Astrocyte (in vitro differentiated cells and primary cell): ENCODE data around the gene KCNH2. TPM values are rescaled to one million over a fixed set of nuclear protein-coding genes. Genes with fewer than 3 reads are reported as not detected.
A peak's percentile ranks its signal among the peaks of the same experiment; 100 is the strongest.

Experiments
- DNase-seq: peaks from one replicate; pipeline ENCODE4 v3.0.0-alpha.2; 2010; ENCODE audit warnings: low read depth
- FAIRE-seq: peaks from 2 replicates; lab custom pipeline; 2011; peaks lifted over from hg19 to GRCh38; lab: Jason Lieb, UNC
- H2AFZ ChIP-seq: 2 replicates; pipeline ENCODE4 v1.6.0; 2012; ENCODE audit warnings: low read depth, low read length, inconsistent platforms
- H3K27ac ChIP-seq: 2 replicates; pipeline ENCODE4 v1.5.1; 2011; ENCODE audit warnings: low read depth, low read length, inconsistent platforms
- H3K27me3 ChIP-seq: 2 replicates; pipeline ENCODE4 v1.6.0; 2011; ENCODE audit warnings: low read length, inconsistent platforms; ENCODE audit not compliant: insufficient read depth
- H3K36me3 ChIP-seq: 2 replicates; pipeline ENCODE4 v1.5.1; 2011; ENCODE audit warnings: low read length, inconsistent platforms; ENCODE audit not compliant: insufficient read depth
- H3K4me1 ChIP-seq: 2 replicates; pipeline ENCODE4 v1.5.1; 2011; ENCODE audit warnings: low read length, inconsistent platforms; ENCODE audit not compliant: insufficient read depth
- H3K4me2 ChIP-seq: 2 replicates; pipeline ENCODE4 v1.6.0; 2012; ENCODE audit warnings: low read length, inconsistent platforms
- H3K4me3 ChIP-seq: 2 replicates; pipeline ENCODE4 v1.5.1; 2011; ENCODE audit warnings: low read depth, mild to moderate bottlenecking, low read length, inconsistent platforms; ENCODE audit not compliant: insufficient read depth
- H3K79me2 ChIP-seq: 2 replicates; pipeline ENCODE4 v1.6.0; 2012; ENCODE audit warnings: mild to moderate bottlenecking, low read length, inconsistent platforms; ENCODE audit not compliant: insufficient read depth
- H3K9ac ChIP-seq: 2 replicates; pipeline ENCODE4 v1.6.0; 2012; ENCODE audit warnings: mild to moderate bottlenecking, low read length, inconsistent platforms
- H3K9me3 ChIP-seq: 2 replicates; pipeline ENCODE4 v1.5.1; 2012; ENCODE audit warnings: low read depth, mild to moderate bottlenecking, low read length, inconsistent platforms; ENCODE audit not compliant: insufficient read depth
- H4K20me1 ChIP-seq: 2 replicates; pipeline ENCODE4 v1.6.0; 2012; ENCODE audit warnings: low read length, inconsistent platforms; ENCODE audit not compliant: insufficient read depth
- H3K27ac Mint-ChIP-seq: one replicate; pipeline ENCODE4 v1.8.0; 2021; ENCODE audit warnings: mild to moderate bottlenecking, mixed read lengths; ENCODE audit not compliant: unreplicated experiment
- H3K27me3 Mint-ChIP-seq: one replicate; pipeline ENCODE4 v1.8.0; 2021; ENCODE audit warnings: low read depth, mixed read lengths; ENCODE audit not compliant: unreplicated experiment
- H3K36me3 Mint-ChIP-seq: one replicate; pipeline ENCODE4 v1.8.0; 2021; ENCODE audit warnings: low read depth, mixed read lengths; ENCODE audit not compliant: unreplicated experiment
- H3K4me1 Mint-ChIP-seq: one replicate; pipeline ENCODE4 v1.8.0; 2021; ENCODE audit warnings: low read depth, mixed read lengths; ENCODE audit not compliant: unreplicated experiment
- H3K4me3 Mint-ChIP-seq: one replicate; pipeline ENCODE4 v1.8.0; 2021; ENCODE audit warnings: mild to moderate bottlenecking, moderate library complexity, mixed read lengths; ENCODE audit not compliant: unreplicated experiment
- H3K9me3 Mint-ChIP-seq: one replicate; pipeline ENCODE4 v1.8.0; 2021; ENCODE audit warnings: mild to moderate bottlenecking, mixed read lengths; ENCODE audit not compliant: unreplicated experiment
- EZH2 ChIP-seq: IDR thresholded peaks from 2 replicates; pipeline ENCODE4 v1.6.1; 2012; ENCODE audit warnings: mild to moderate bottlenecking, low read length, inconsistent platforms; ENCODE audit not compliant: insufficient read depth
- total RNA-seq: library from RNA; stranded (reverse); gene quantifications from 2 replicates; pipeline ENCODE4 v1.2.1, GENCODE V29; 2021
- TF ChIP-seq, protein P1 (sequence below): IDR thresholded peaks from 2 replicates; pipeline ENCODE4 v1.5.1; 2011; ENCODE audit warnings: low read depth, mild to moderate bottlenecking, inconsistent platforms, low read length, moderate library complexity; ENCODE audit not compliant: insufficient read depth

KCNH2 gene
- total RNA-seq, 1 donor from 2014 or later: 4.6 TPM

GRCh38 chr7:150981644-150982043, 3.5 kb upstream of the KCNH2 start:
- Histone ChIP-seq H3K27ac (no peak overlapping the region), H3K36me3 (no peaks in the 10 kb centered on the region), H3K9ac (no peak overlapping the region), H3K4me1 (peaks cover 5% of the 10 kb centered on the region), H3K27me3 (peaks cover 53% of the 10 kb centered on the region), H2AFZ (no peak overlapping the region), H3K4me2 (no peak overlapping the region), H3K4me3 (no peak overlapping the region), H3K79me2 (no peaks in the 10 kb centered on the region), H4K20me1 (peaks cover 5% of the 10 kb centered on the region), H3K9me3 (no peaks in the 10 kb centered on the region)
- FAIRE-seq (no peak), DNase-seq (no peak)
- TF ChIP-seq, protein P1, sequence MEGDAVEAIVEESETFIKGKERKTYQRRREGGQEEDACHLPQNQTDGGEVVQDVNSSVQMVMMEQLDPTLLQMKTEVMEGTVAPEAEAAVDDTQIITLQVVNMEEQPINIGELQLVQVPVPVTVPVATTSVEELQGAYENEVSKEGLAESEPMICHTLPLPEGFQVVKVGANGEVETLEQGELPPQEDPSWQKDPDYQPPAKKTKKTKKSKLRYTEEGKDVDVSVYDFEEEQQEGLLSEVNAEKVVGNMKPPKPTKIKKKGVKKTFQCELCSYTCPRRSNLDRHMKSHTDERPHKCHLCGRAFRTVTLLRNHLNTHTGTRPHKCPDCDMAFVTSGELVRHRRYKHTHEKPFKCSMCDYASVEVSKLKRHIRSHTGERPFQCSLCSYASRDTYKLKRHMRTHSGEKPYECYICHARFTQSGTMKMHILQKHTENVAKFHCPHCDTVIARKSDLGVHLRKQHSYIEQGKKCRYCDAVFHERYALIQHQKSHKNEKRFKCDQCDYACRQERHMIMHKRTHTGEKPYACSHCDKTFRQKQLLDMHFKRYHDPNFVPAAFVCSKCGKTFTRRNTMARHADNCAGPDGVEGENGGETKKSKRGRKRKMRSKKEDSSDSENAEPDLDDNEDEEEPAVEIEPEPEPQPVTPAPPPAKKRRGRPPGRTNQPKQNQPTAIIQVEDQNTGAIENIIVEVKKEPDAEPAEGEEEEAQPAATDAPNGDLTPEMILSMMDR: no peak
- TF ChIP-seq EZH2: no peak
- Mint-ChIP-seq H3K36me3 (no peaks in the 10 kb centered on the region), H3K27ac (no peak overlapping the region), H3K4me3 (no peak overlapping the region), H3K4me1 (peaks cover 7% of the 10 kb centered on the region), H3K27me3 (peaks cover 51% of the 10 kb centered on the region), H3K9me3 (no peaks in the 10 kb centered on the region)

DNA sequence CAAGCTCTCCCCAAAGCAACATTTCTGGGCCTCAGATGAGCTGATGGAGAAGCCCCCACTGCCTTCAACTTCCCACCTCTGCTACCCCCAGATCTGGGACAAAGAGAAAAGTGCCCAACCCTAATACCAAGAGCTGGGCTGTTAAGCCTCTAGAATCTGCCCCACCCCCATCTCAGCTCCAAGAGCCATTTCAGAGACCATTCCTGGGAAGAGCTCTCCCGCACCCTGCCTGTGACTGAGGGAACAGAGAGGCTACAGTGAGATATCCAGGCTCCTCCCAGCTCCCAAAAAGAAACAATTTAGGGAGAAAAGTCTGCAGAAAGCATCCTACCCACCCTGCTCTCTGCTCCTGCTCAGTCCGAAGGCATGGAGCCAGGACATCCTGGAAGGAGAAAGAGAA, 2.5 kb upstream of the KCNH2 start:
- H3K27ac ChIP-seq: no peak overlapping the region
- H3K4me2 ChIP-seq: no peak overlapping the region
- no peaks in the 10 kb centered on the region for H3K9me3 ChIP-seq
- Mint-ChIP-seq H3K27ac (no peak overlapping the region), H3K4me1 (peaks cover 12% of the 10 kb centered on the region), H3K36me3 (no peaks in the 10 kb centered on the region), H3K9me3 (no peaks in the 10 kb centered on the region), H3K27me3 (peaks cover 47% of the 10 kb centered on the region), H3K4me3 (no peak overlapping the region)
- FAIRE-seq: no peak
- peaks cover 5% of the 10 kb centered on the region for H3K4me1 ChIP-seq
- no peak for TF ChIP-seq EZH2
- TF ChIP-seq, protein P1: no peak
- DNase-seq: no peak
- peaks cover 53% of the 10 kb centered on the region for H3K27me3 ChIP-seq
- H2AFZ ChIP-seq: no peak overlapping the region
- H3K9ac ChIP-seq: no peak overlapping the region
- peaks cover 8% of the 10 kb centered on the region for H4K20me1 ChIP-seq
- H3K79me2 ChIP-seq: no peaks in the 10 kb centered on the region
- no peaks in the 10 kb centered on the region for H3K36me3 ChIP-seq
- no peak overlapping the region for H3K4me3 ChIP-seq

DNA sequence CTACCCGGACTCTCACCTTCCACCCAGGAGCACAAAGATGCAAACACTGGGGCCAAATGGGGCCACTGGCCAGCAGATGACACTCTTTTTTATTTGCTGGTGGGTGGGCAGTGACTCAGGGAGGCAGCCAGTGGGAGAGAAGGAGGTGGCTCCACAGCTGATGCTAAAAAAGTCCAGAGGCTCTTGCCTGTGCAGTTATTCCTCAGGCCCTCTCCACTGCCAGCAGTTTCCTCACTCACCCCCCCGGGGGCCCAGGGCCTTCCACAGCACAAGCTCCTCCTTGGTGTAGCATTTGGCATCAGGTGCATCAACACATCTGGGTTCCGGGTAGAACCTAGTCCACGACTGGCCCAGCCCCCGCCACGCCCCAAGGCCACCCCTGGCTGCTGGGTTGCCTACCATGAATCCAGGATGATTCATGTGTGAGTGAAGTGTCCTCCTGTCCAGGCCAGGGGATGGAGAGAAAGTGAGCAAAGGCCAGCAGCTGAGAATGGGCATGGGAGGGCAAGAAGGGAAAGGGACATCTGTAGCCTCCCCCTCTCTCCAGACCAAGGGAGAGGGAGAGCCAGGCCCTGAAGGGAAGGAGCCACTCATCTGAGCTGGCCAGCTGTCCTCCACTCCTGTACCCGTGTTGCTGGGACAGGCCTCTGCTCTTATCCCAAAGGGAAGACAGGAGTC, 1.7 kb upstream of the KCNH2 start:
- Histone ChIP-seq H2AFZ (no peak overlapping the region), H3K79me2 (no peaks in the 10 kb centered on the region), H3K36me3 (no peaks in the 10 kb centered on the region), H3K27ac (no peak overlapping the region), H3K9me3 (no peaks in the 10 kb centered on the region), H3K27me3 (peaks cover 59% of the 10 kb centered on the region), H3K4me3 (no peak overlapping the region), H3K4me1 (peaks cover 5% of the 10 kb centered on the region), H4K20me1 (peaks cover 8% of the 10 kb centered on the region), H3K4me2 (peak overlapping the region; percentile 79), H3K9ac (no peak overlapping the region)
- TF ChIP-seq EZH2: peak; percentile 21
- TF ChIP-seq, protein P1: no peak
- peaks cover 49% of the 10 kb centered on the region for H3K27me3 Mint-ChIP-seq
- peak overlapping the region; percentile 66 for H3K4me3 Mint-ChIP-seq
- H3K4me1 Mint-ChIP-seq: peaks cover 12% of the 10 kb centered on the region
- no peak overlapping the region for H3K27ac Mint-ChIP-seq
- H3K36me3 Mint-ChIP-seq: no peaks in the 10 kb centered on the region
- no peak for DNase-seq
- H3K9me3 Mint-ChIP-seq: no peaks in the 10 kb centered on the region
- no peak for FAIRE-seq
